ENCODE results near the gene PPM1M. TPM values are rescaled to one million over a fixed set of nuclear protein-coding genes. Genes with fewer than 3 reads are reported as not detected.
A peak's percentile ranks its signal among the peaks of the same experiment; 100 is the strongest.

Gene PPM1M
- total and polyA plus RNA-seq, 12 donors = 5.2 to 17.6 (median 7.9) TPM

DNA sequence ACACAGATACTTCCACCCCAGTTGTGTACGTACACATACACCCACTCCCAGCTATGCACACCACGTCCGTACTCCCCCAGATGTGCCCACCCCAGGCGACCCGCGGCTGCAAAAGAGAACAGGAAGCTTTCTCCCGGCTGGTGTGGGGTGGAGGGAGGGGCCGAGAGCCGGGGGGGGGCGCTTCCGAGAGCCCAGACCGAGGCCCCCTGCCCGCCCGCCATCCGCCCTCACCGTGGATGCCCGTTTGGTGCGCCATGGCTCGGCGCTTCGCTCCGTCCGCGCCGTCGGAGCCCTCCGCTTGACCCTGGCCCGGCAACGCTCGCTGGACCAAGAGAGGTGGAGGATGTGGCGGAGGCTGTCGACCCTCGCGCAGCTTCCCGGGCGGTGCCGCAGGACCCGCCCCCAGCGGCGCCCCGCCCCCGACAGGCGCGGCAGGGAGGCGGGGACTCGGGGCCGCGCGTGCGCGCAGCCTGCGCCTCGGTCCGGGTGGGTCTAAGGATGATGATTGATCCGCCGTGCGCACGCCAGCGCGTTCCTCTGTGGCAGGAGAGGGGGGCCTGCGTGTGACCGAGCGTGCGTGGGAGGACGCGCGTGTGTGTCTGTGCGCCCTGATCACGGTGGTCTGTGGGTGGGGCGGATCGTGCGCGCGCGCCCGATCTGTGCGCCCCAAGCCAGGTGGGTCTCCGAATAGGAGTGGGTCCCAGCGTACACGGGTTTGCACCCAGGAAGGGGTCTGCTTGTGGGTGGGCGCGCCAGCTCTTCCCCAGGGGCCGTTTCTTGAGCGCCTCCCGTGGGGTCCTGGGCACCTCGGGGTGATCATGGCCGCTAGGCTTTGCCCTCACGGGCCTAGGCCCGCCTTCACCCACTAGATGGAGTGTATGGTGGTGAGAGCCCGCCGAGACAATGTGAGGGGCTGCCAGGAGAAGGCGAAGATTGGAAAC, 6.5 kb upstream of the PPM1M start, which contains the start of gene TWF2:
TSS of gene TWF2 (minus strand) at position 398 of the 941 bp plus-strand sequence. CDS start at position 256, 142 bp downstream.
- TF ChIP-seq, protein P1, sequence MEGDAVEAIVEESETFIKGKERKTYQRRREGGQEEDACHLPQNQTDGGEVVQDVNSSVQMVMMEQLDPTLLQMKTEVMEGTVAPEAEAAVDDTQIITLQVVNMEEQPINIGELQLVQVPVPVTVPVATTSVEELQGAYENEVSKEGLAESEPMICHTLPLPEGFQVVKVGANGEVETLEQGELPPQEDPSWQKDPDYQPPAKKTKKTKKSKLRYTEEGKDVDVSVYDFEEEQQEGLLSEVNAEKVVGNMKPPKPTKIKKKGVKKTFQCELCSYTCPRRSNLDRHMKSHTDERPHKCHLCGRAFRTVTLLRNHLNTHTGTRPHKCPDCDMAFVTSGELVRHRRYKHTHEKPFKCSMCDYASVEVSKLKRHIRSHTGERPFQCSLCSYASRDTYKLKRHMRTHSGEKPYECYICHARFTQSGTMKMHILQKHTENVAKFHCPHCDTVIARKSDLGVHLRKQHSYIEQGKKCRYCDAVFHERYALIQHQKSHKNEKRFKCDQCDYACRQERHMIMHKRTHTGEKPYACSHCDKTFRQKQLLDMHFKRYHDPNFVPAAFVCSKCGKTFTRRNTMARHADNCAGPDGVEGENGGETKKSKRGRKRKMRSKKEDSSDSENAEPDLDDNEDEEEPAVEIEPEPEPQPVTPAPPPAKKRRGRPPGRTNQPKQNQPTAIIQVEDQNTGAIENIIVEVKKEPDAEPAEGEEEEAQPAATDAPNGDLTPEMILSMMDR (IDR thresholded peaks at IDR 0.05) = peak in 8 of 9 donors; percentile 14 to 64 (median 48)
- DNase-seq (peak; percentile 75 to 87), ATAC-seq (peak; percentile 76 to 93 (median 82))
- WGBS, 2 donors = 1% methylated on average over 92 of the region's 92 CpGs
- Histone ChIP-seq H3K4me3 (peak within 1 kb of the TSS; percentile 76 to 99 (median 93)), H3K9me3 (peaks cover 0 to 6% (median 0%) of the 10 kb centered on the region in 11 donors), H3K36me3 (peaks cover 0 to 17% (median 3%) of the 10 kb centered on the region in 9 donors), H3K4me1 (peaks cover 22 to 71% (median 49%) of the 10 kb centered on the region in 9 donors), H3K27ac (peak within 1 kb of the TSS; percentile 83 to 96 (median 93)), H3K27me3 (no peaks in the 10 kb centered on the region)
- intact Hi-C loops (cut with DNase I) = loop anchor here in 7 of 10 donors (2.0 to 10.0 kb wide), 6 partner anchors 33 to 216 kb away; partner anchors contain the start of genes WDR82 (in 5 of the 7), GLYCTK (in 1 of the 7), NISCH (in 1 of the 7) and TNNC1 (in 1 of the 7)

GRCh38 chr3:52240059-52240885, 5.3 kb upstream of the PPM1M start:
- peaks cover 19 to 72% (median 49%) of the 10 kb centered on the region in 9 donors for H3K4me1 ChIP-seq
- intact Hi-C loops (cut with DNase I) = loop anchor here in 1 of 10 donors (5.0 kb wide), 1 partner anchor 37 kb away; the partner anchor contains the start of gene WDR82
- ATAC-seq (no peak), DNase-seq (peak in 1 of 2 donors; percentile 26)
- H3K4me3 ChIP-seq = peak overlapping the region in 4 of 10 donors; percentile 83 to 98 (median 94)
- peaks cover 0 to 6% (median 0%) of the 10 kb centered on the region in 9 donors for H3K36me3 ChIP-seq
- WGBS, 2 donors = 100% methylated on average over 1 of the region's 1 CpG
- TF ChIP-seq, protein P1 (IDR thresholded peaks at IDR 0.05) = no peak
- peak overlapping the region in 8 of 10 donors; percentile 89 to 96 (median 94) for H3K27ac ChIP-seq
- H3K9me3 ChIP-seq = peaks cover 0 to 6% (median 0%) of the 10 kb centered on the region in 11 donors
- no peaks in the 10 kb centered on the region for H3K27me3 ChIP-seq

DNA sequence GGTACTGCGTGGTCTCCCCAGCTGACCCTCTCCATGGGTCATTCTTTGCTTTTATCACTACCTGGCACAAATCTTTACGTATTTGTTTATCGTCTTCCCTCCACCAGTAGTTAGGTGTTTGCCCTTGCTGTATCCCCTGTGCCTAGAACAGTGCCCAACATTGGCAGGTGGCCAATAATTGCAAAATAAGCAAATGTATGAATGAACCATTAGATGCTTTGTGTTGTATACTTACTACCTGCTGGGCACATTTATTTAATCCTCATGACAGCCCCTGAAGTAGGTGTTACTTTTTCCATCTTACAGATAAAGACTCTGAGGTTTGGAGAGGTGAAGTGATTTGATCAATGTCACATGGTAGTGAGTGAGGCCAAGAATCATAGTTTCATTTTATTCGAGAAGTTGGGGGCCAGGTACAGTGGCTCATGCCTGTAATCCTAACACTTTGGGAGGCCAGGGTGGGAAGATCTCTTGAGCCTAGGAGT, 4.6 kb upstream of the PPM1M start:
- TF ChIP-seq, protein P1 (IDR thresholded peaks at IDR 0.05) = no peak
- H3K27ac ChIP-seq = peak overlapping the region in 2 of 10 donors; percentile 18 to 95

More for the DNA sequence above, 4.6 kb upstream of the PPM1M start:
- H3K27me3 ChIP-seq = no peaks in the 10 kb centered on the region
- intact Hi-C loops (cut with DNase I) = loop anchor here in 1 of 10 donors (5.0 kb wide), 1 partner anchor 36 kb away; the partner anchor contains the start of gene WDR82
- ATAC-seq (no peak), DNase-seq (no peak)
- H3K36me3 ChIP-seq = no peaks in the 10 kb centered on the region
- WGBS, 2 donors = 91 to 92% methylated on average over 4 of the region's 4 CpGs
- peaks cover 19 to 69% (median 48%) of the 10 kb centered on the region in 9 donors for H3K4me1 ChIP-seq
- H3K9me3 ChIP-seq = peaks cover 0 to 6% (median 0%) of the 10 kb centered on the region in 11 donors
- H3K4me3 ChIP-seq = no peak overlapping the region
